Measurements from ENCODE around the gene ZC3HAV1.

- TF ChIP-seq POLR2A (IDR thresholded peaks at IDR 0.05; ENCODE audit: low read length): no peak
- no peak for TF ChIP-seq GATA1 (IDR thresholded peaks at IDR 0.05; ENCODE audit: low read depth, low read length)
Observed at GRCh38 chr7:139075031-139075652, 34.4 kb downstream of the ZC3HAV1 start.
